K562 (cell line): Measurements from ENCODE around the gene TP73. TPM values are rescaled to one million over a fixed set of nuclear protein-coding genes. Genes with fewer than 3 reads are reported as not detected.

Experiments used
- ARID2 ChIP-seq: fragments of 450-650 bp; IDR thresholded peaks from 2 replicates; pipeline ENCODE4 v1.6.1; 2017; ENCODE audit warnings: antibody characterized with exemption, mild to moderate bottlenecking
- ASH1L ChIP-seq: fragments of 450-650 bp; IDR thresholded peaks from 2 replicates; pipeline ENCODE4 v1.6.1; 2018; ENCODE audit warnings: borderline replicate concordance, mild to moderate bottlenecking, low read depth; ENCODE audit not compliant: partially characterized antibody
- BACH1 ChIP-seq: fragments of 200-800 bp; sonication (Bioruptor generic); IDR thresholded peaks from 2 replicates; pipeline ENCODE4 v1.6.1; 2016; ENCODE audit warnings: missing genetic modification characterization, missing compliant biosample characterization
- BDP1 ChIP-seq: IDR thresholded peaks from 3 replicates; pipeline ENCODE4 v1.6.1; 2011; ENCODE audit not compliant: insufficient read length, insufficient read depth
- CAMTA2 ChIP-seq: fragments of 250-450 bp; sonication (Bioruptor Pico); conservative IDR thresholded peaks from 2 replicates; pipeline ENCODE4 v1.5.1; 2022
- CBX5 ChIP-seq: IDR thresholded peaks from 2 replicates; pipeline ENCODE4 v1.6.1; 2014; ENCODE audit warnings: low read depth, borderline replicate concordance
- CXXC5 ChIP-seq: fragments of 250-450 bp; sonication (Bioruptor Pico); IDR thresholded peaks from 2 replicates; pipeline ENCODE4 v1.8.0; 2022; ENCODE audit warnings: inconsistent platforms, mild to moderate bottlenecking, moderate library complexity
- EGR1 ChIP-seq: fragments of 450-650 bp; conservative IDR thresholded peaks from 2 replicates; pipeline ENCODE4 v1.6.1; 2017; ENCODE audit warnings: mild to moderate bottlenecking
- EP300 ChIP-seq: IDR thresholded peaks from 2 replicates; pipeline ENCODE4 v1.6.1; 2012; ENCODE audit warnings: low read length, improper control_type of control experiment
- GTF2A2 ChIP-seq: IDR thresholded peaks from 2 replicates; pipeline ENCODE4 v1.6.1; 2016; ENCODE audit warnings: mild to moderate bottlenecking, missing genetic modification characterization, missing compliant biosample characterization
- HCFC1 ChIP-seq: IDR thresholded peaks from 2 replicates; pipeline ENCODE4 v1.6.1; 2012; ENCODE audit warnings: low read depth, low read length, improper control_type of control experiment
- HMGN3 ChIP-seq: IDR thresholded peaks from 2 replicates; pipeline ENCODE4 v1.6.1; 2011; ENCODE audit warnings: borderline replicate concordance, low read depth, mild to moderate bottlenecking, mixed read lengths, low read length; ENCODE audit not compliant: insufficient read length; ENCODE audit errors: extremely low read depth
- MXD1 ChIP-seq: fragments of 250-450 bp; sonication (Bioruptor Pico); IDR thresholded peaks from 2 replicates; pipeline ENCODE4 v1.8.0; 2021; ENCODE audit warnings: borderline replicate concordance, mild to moderate bottlenecking, moderate library complexity; ENCODE audit not compliant: poor library complexity, severe bottlenecking
- NCOA6 ChIP-seq: fragments of 450-650 bp; IDR thresholded peaks from 2 replicates; pipeline ENCODE4 v1.6.1; 2017; ENCODE audit warnings: mild to moderate bottlenecking
- NRF1 ChIP-seq, 2 experiments: fragments of 450-650 bp; IDR thresholded peaks in 1 of 2; conservative IDR thresholded peaks in 1 of 2; 2 replicates each; pipeline ENCODE4 v1.6.1; 2014; ENCODE audit warnings: mild to moderate bottlenecking in 2 of 2
- RBM15 ChIP-seq: fragments of 200-400 bp; formaldehyde crosslinking; IDR thresholded peaks from 2 replicates; pipeline ENCODE4 v1.6.1; 2018; ENCODE audit warnings: mild to moderate bottlenecking, low read length, moderate library complexity; ENCODE audit not compliant: insufficient read depth
- SIX5 ChIP-seq, 2 experiments: IDR thresholded peaks; 2 replicates each; pipeline ENCODE4 v1.6.1; 2011; ENCODE audit warnings: low read length in 2 of 2, borderline replicate concordance in 1 of 2, low read depth in 1 of 2, mild to moderate bottlenecking in 1 of 2, moderate library complexity in 1 of 2; ENCODE audit not compliant: insufficient read depth in 1 of 2
- SRF ChIP-seq, 2 experiments: fragments of 250-450, 450-650 bp in 1 of 2; sonication (Bioruptor Pico) in 1 of 2; sonication (generic) in 1 of 2; formaldehyde crosslinking; IDR thresholded peaks; 2 replicates each; pipeline versions ENCODE4 v1.5.0 to v1.5.1; 2020 to 2022; ENCODE audit warnings: mild to moderate bottlenecking in 1 of 2, missing genetic modification reagents in 1 of 2
- TBP ChIP-seq: optimal IDR thresholded peaks from 2 replicates; pipeline ENCODE3; 2011; ENCODE audit warnings: low read depth, low read length, improper control_type of control experiment
- ZBTB34 ChIP-seq: fragments of 250-450 bp; sonication (Bioruptor Pico); IDR thresholded peaks from 2 replicates; pipeline ENCODE4 v1.8.0; 2021; ENCODE audit warnings: mild to moderate bottlenecking, moderate library complexity
- ZBTB5 ChIP-seq: fragments of 450-650 bp; IDR thresholded peaks from 2 replicates; pipeline ENCODE4 v1.6.1; 2017; ENCODE audit warnings: antibody characterized with exemption
- ZNF274 ChIP-seq: IDR thresholded peaks from 2 replicates; pipeline ENCODE4 v1.6.1; 2011; ENCODE audit warnings: low read depth, mild to moderate bottlenecking, low read length, moderate library complexity, borderline replicate concordance
- ZNF354B ChIP-seq: fragments of 250-450 bp; sonication (Bioruptor Pico); IDR thresholded peaks from 2 replicates; pipeline ENCODE4 v1.4.0; 2020
- ZNF785 ChIP-seq: fragments of 250-450 bp; sonication (Bioruptor Pico); IDR thresholded peaks from 2 replicates; pipeline ENCODE4 v1.4.0; 2020; ENCODE audit warnings: mild to moderate bottlenecking
- polyA plus RNA-seq, 8 experiments: library from polyadenylated mRNA; depleted of rRNA in 4 of 8; stranded (reverse) in 5 of 8; unstranded in 3 of 8; fragments of >200 nt; fragmentation: Nextera tagmentation in 2 of 8; fragmentation: Illumina TruSeq in 1 of 8; extraction: Ambion mirVana in 2 of 8; extraction: Trizol in 1 of 8; gene quantifications; 2 replicates each; pipeline versions ENCODE4 v1.2.1 to v1.2.3, GENCODE V29; 2011 to 2014; ENCODE audit warnings: inconsistent platforms in 1 of 8, missing spikeins in 1 of 8
- total RNA-seq, 7 experiments: library from RNA; depleted of rRNA in 6 of 7; stranded (reverse); fragments of >200 nt in 6 of 7; fragmentation: Illumina TruSeq in 2 of 7; extraction: Trizol in 2 of 7; gene quantifications; 2 replicates each; pipeline versions ENCODE4 v1.2.1 to v1.2.3, GENCODE V29; 2011 to 2021; ENCODE audit warnings: low replicate concordance in 1 of 7
- TF ChIP-seq, protein P1 (sequence below), 2 experiments: fragments of 450-650 bp in 1 of 2; sonication (generic) in 1 of 2; formaldehyde crosslinking; conservative IDR thresholded peaks; 2 replicates each; pipeline versions ENCODE4 v1.4.0 to v1.8.1; 2020 to 2022; ENCODE audit warnings: mild to moderate bottlenecking in 1 of 2, missing genetic modification reagents in 1 of 2

TP73 gene
- total and polyA plus RNA-seq, 9 of the 15 experiments (the other 6 are each of a cell fraction or from before 2014, with no cell fraction given): 0.07 to 1.6 (median 0.40) TPM; not detected in 2

DNA sequence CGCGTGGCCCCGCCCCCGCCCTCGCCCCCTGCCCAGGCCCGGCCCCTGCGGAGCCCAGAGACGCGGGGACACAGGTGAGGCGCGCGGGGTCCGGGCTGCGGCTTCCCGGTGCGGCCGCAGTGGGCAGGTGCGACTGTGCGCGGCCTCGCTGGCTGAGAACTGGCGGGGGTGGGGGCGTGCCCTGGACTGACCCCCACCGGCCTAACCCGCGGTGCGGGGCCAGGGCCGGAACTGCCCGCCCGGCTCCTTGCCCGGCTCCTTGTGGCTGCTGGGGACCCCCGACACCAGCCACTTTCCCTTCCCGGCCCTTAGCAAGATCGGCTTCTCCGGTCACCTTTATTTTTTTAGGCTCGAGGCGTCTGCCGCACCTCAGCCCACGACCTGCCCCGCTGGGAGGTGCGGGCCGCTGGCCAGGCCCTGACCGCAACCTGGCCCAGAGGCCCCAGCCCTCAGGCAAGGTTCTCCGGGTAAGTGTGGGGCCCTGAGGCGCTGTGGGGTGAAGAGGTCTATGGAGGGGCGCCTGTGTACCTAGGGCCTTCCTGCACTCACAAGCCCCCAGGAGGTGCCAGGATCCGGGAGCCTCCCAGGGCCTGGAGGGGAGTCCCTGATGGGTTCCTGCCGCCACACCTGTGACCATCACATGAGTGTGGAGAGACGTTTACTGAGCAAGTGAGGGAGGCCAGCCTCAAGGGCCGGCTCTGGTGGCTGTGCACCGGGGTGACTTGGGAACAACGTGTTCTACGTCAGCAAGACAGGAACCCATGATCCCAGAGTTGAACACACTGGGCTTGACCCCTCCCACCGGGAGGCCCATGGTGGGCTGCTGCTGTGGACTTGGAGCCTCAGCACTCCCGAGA, 120.6 kb downstream of the TP73 start, which contains the start of gene SMIM1 (continued):
- TF ChIP-seq NCOA6: no peak
- TF ChIP-seq, protein P1, sequence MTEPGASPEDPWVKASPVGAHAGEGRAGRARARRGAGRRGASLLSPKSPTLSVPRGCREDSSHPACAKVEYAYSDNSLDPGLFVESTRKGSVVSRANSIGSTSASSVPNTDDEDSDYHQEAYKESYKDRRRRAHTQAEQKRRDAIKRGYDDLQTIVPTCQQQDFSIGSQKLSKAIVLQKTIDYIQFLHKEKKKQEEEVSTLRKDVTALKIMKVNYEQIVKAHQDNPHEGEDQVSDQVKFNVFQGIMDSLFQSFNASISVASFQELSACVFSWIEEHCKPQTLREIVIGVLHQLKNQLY (CRISPR knock-in tag; conservative IDR thresholded peaks at IDR 0.05): no peak
- no peak for TF ChIP-seq ZNF274
- no peak for TF ChIP-seq TBP
- no peak for TF ChIP-seq ARID2
- TF ChIP-seq SRF (CRISPR knock-in tag; IDR thresholded peaks at IDR 0.05): no peak
- peak; percentile 49 for TF ChIP-seq CXXC5 (CRISPR knock-in tag)
- no peak for TF ChIP-seq ZBTB34
- TF ChIP-seq ZBTB5: no peak
- TF ChIP-seq CAMTA2: no peak
- peak; percentile 46 for TF ChIP-seq EGR1
- no peak for TF ChIP-seq ZNF354B (CRISPR knock-in tag)
- no peak for TF ChIP-seq RBM15
- TF ChIP-seq ASH1L: no peak
- no peak for TF ChIP-seq GTF2A2 (tag)
- TF ChIP-seq HMGN3: no peak
- no peak for TF ChIP-seq EP300
- TF ChIP-seq BACH1 (tag): no peak
- no peak for TF ChIP-seq NRF1 (conservative IDR thresholded peaks at IDR 0.05 in 1 of 2, IDR thresholded peaks at IDR 0.05 in 1 of 2)
- TF ChIP-seq HCFC1: no peak
- TF ChIP-seq BDP1: no peak
- no peak for TF ChIP-seq MXD1 (CRISPR knock-in tag)
- TF ChIP-seq CBX5: no peak
- TF ChIP-seq ZNF785 (CRISPR knock-in tag): no peak
- TF ChIP-seq SIX5 (IDR thresholded peaks at IDR 0.05; ENCODE audit: borderline replicate concordance in 1 of 2, insufficient read depth in 1 of 2, low read depth in 1 of 2, low read length in 2 of 2): no peak
